ENCODE data around the gene PHF2. TPM values are rescaled to one million over a fixed set of nuclear protein-coding genes. Genes with fewer than 3 reads are reported as not detected.

Gene PHF2
- total RNA-seq, result 11.0 and 13.7 TPM in 2 replicates

GRCh38 chr9:93576258-93577077 is at the start of gene PHF2:
Gene PHF2, plus strand, starts transcription at chr9:93576584. Its CDS starts 190 bp downstream, at chr9:93576774.

Other genes with a start within 250 kb of the PHF2 start
- 87.3 and 159 TPM in 2 replicates for gene FAM120A, start 124.9 kb upstream of the PHF2 start, total RNA-seq
- 35.6 and 37.5 TPM in 2 replicates for gene FAM120AOS, start 123.0 kb upstream of the PHF2 start, total RNA-seq